Measurements from ENCODE around the gene GLRA3. TPM values are rescaled to one million over a fixed set of nuclear protein-coding genes. Genes with fewer than 3 reads are reported as not detected.
A peak's percentile ranks its signal among the peaks of the same experiment; 100 is the strongest.

Gene GLRA3
- total and polyA plus RNA-seq, 2 experiments from 2014 or later, result 0.03 to 0.19 TPM

- no peak for TF ChIP-seq ZNF462 (CRISPR knock-in tag; IDR thresholded peaks at IDR 0.05)
- TF ChIP-seq CTCF (conservative IDR thresholded peaks at IDR 0.05; ENCODE audit: low read depth in 2 of 2), result no peak
- no peak for TF ChIP-seq EZH2phosphoT487 (IDR thresholded peaks at IDR 0.05; ENCODE audit: unreplicated experiment)
- no peak for TF ChIP-seq ZNF331 (CRISPR knock-in tag; IDR thresholded peaks at IDR 0.05; ENCODE audit: low read depth)
- TF ChIP-seq STAT1 (IDR thresholded peaks at IDR 0.05; ENCODE audit: unreplicated experiment), result no peak
- TF ChIP-seq NANOG (IDR thresholded peaks at IDR 0.05; ENCODE audit: borderline replicate concordance), result no peak
- no peak for TF ChIP-seq ZNF114 (CRISPR knock-in tag; IDR thresholded peaks at IDR 0.05)
- no peak for TF ChIP-seq JUNB (IDR thresholded peaks at IDR 0.05; ENCODE audit: unreplicated experiment)
Observed at GRCh38 chr4:174673865-174674264, 155.2 kb downstream of the GLRA3 start (continued).

- DNase-seq (ENCODE audit: low spot score), result no peak
- Mint-ChIP-seq H3K27ac (peak overlapping the region; percentile 72; the same call in 1 of the 2 replicates), H3K27me3 (ENCODE audit: insufficient read depth, low read depth, poor library complexity) (no peaks in the 10 kb centered on the region), H3K9me3 (no peaks in the 10 kb centered on the region), H3K4me3 (no peak overlapping the region), H3K36me3 (ENCODE audit: low read depth) (no peaks in the 10 kb centered on the region), H3K4me1 (peaks cover 10% of the 10 kb centered on the region)
- no peak for ATAC-seq
- H3F3A ChIP-seq (replicated peaks; ENCODE audit: low read depth), result no peaks in the 10 kb centered on the region
- H3K27me3 ChIP-seq (ENCODE audit: insufficient read depth), result no peaks in the 10 kb centered on the region
- H3K4me3 ChIP-seq, result no peak overlapping the region
- no peak overlapping the region for H3K4me2 ChIP-seq
- no peaks in the 10 kb centered on the region for H3K79me2 ChIP-seq (replicated peaks; ENCODE audit: insufficient read depth)
- H4K20me1 ChIP-seq (replicated peaks; ENCODE audit: insufficient read depth), result no peaks in the 10 kb centered on the region
- H3K36me3 ChIP-seq (ENCODE audit: insufficient read depth), result no peaks in the 10 kb centered on the region
- H2AFZ ChIP-seq, result 0 out of 2 replicates have a peak overlapping the region, but pooled peaks have one; percentile 4
- H3K4me1 ChIP-seq (ENCODE audit: insufficient read depth), result peaks cover 7% of the 10 kb centered on the region; the same call in 1 of the 2 replicates
- no peak overlapping the region for H3K27ac ChIP-seq (ENCODE audit: low read depth)
- no peaks in the 10 kb centered on the region for H3K9me2 ChIP-seq (ENCODE audit: insufficient read depth)
- TF ChIP-seq ZNF462 (CRISPR knock-in tag; IDR thresholded peaks at IDR 0.05), result no peak
- no peak for TF ChIP-seq EZH2phosphoT487 (IDR thresholded peaks at IDR 0.05; ENCODE audit: unreplicated experiment)
- no peak for TF ChIP-seq CREB1 (CRISPR knock-in tag; IDR thresholded peaks at IDR 0.05; ENCODE audit: low read depth)
Observed at GRCh38 chr4:174672276-174672675, 156.8 kb downstream of the GLRA3 start.

All from GM23338 (cell line).